ENCODE results near the gene VCL.

VCL gene

DNA sequence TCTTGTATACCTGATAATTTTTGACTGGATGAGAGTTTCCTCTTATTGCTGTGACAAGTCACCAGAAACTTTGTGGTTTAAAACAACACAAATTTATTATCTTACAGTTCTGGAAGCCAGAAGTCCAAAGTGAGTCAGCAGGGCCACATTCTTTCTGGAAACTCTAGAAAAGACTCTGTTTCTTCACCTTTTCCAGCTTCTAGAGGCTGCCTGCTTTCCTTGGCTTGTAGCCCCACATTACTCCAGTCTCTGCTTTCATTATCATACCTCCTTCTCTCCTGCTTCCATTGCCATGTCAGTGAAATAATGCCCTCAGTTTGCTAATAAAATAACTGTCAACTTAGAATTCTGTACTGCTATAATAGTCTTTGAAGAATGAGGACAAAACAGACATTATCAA is 65.3 kb downstream of the VCL start:
- Histone ChIP-seq H3K27ac (replicated peaks) (no peak overlapping the region), H3K4me3 (replicated peaks; ENCODE audit: insufficient read depth, low read length) (no peak overlapping the region), H3K27me3 (ENCODE audit: insufficient read depth, poor library complexity, severe bottlenecking) (no peaks in the 10 kb centered on the region)
- TF ChIP-seq SPI1 (IDR thresholded peaks at IDR 0.05; ENCODE audit: borderline replicate concordance, low read depth) (no peak), REST (IDR thresholded peaks at IDR 0.05; ENCODE audit: insufficient replicate concordance, low read depth) (no peak), POLR2AphosphoS5 (IDR thresholded peaks at IDR 0.05; ENCODE audit: low read depth) (no peak), GABPA (IDR thresholded peaks at IDR 0.05; ENCODE audit: low read depth) (no peak)
- TF ChIP-seq, protein P1, sequence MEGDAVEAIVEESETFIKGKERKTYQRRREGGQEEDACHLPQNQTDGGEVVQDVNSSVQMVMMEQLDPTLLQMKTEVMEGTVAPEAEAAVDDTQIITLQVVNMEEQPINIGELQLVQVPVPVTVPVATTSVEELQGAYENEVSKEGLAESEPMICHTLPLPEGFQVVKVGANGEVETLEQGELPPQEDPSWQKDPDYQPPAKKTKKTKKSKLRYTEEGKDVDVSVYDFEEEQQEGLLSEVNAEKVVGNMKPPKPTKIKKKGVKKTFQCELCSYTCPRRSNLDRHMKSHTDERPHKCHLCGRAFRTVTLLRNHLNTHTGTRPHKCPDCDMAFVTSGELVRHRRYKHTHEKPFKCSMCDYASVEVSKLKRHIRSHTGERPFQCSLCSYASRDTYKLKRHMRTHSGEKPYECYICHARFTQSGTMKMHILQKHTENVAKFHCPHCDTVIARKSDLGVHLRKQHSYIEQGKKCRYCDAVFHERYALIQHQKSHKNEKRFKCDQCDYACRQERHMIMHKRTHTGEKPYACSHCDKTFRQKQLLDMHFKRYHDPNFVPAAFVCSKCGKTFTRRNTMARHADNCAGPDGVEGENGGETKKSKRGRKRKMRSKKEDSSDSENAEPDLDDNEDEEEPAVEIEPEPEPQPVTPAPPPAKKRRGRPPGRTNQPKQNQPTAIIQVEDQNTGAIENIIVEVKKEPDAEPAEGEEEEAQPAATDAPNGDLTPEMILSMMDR (IDR thresholded peaks at IDR 0.05; ENCODE audit: insufficient read depth, low read length), result no peak
- no peak for DNase-seq (ENCODE audit: low read depth in 1 of 2, low spot score in 1 of 2)

GRCh38 chr10:74067373-74068352 is 69.7 kb downstream of the VCL start:
- no peak overlapping the region for H3K4me3 ChIP-seq (replicated peaks; ENCODE audit: insufficient read depth, low read length)
- no peaks in the 10 kb centered on the region for H3K27me3 ChIP-seq (ENCODE audit: insufficient read depth, poor library complexity, severe bottlenecking)
- TF ChIP-seq GABPA (IDR thresholded peaks at IDR 0.05; ENCODE audit: low read depth) (no peak), REST (IDR thresholded peaks at IDR 0.05; ENCODE audit: insufficient replicate concordance, low read depth) (no peak), POLR2AphosphoS5 (IDR thresholded peaks at IDR 0.05; ENCODE audit: low read depth) (no peak), SPI1 (IDR thresholded peaks at IDR 0.05; ENCODE audit: borderline replicate concordance, low read depth) (no peak)
- TF ChIP-seq, protein P1 (IDR thresholded peaks at IDR 0.05; ENCODE audit: insufficient read depth, low read length), result no peak
- peak; percentile 4 to 46 for DNase-seq (ENCODE audit: low read depth in 1 of 2, low spot score in 1 of 2)
- H3K27ac ChIP-seq (replicated peaks), result no peak overlapping the region

- Histone ChIP-seq H3K27ac (replicated peaks) (no peak overlapping the region), H3K27me3 (ENCODE audit: insufficient read depth, poor library complexity, severe bottlenecking) (no peaks in the 10 kb centered on the region), H3K4me3 (replicated peaks; ENCODE audit: insufficient read depth, low read length) (no peak overlapping the region)
- TF ChIP-seq SPI1 (IDR thresholded peaks at IDR 0.05; ENCODE audit: borderline replicate concordance, low read depth), result no peak
- DNase-seq (ENCODE audit: low read depth in 1 of 2, low spot score in 1 of 2), result no peak
Measured at GRCh38 chr10:74071157-74071556, 73.2 kb downstream of the VCL start.

DNA sequence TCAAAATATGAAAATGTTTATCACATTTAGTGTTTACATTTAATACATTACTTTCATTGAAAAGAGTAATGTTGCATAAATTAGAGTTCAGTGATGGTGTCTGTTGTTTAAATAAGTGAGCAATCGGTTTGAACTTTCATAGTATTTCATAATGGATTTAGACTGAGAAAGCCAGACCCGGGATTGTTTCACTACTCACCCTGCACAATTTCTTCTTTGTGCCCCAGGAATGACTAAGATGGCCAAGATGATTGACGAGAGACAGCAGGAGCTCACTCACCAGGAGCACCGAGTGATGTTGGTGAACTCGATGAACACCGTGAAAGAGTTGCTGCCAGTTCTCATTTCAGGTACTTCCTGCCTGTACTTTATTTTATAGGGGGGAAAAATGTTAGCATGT is 74.6 kb downstream of the VCL start:
- Histone ChIP-seq H3K27ac (replicated peaks) (no peak overlapping the region), H3K27me3 (ENCODE audit: insufficient read depth, poor library complexity, severe bottlenecking) (no peaks in the 10 kb centered on the region), H3K4me3 (replicated peaks; ENCODE audit: insufficient read depth, low read length) (no peak overlapping the region)
- DNase-seq (ENCODE audit: low read depth in 1 of 2, low spot score in 1 of 2), result no peak
- TF ChIP-seq, protein P1 (IDR thresholded peaks at IDR 0.05; ENCODE audit: insufficient read depth, low read length), result no peak
- TF ChIP-seq GABPA (IDR thresholded peaks at IDR 0.05; ENCODE audit: low read depth), result no peak
- TF ChIP-seq POLR2AphosphoS5 (IDR thresholded peaks at IDR 0.05; ENCODE audit: low read depth), result no peak
- TF ChIP-seq REST (IDR thresholded peaks at IDR 0.05; ENCODE audit: insufficient replicate concordance, low read depth), result no peak
- TF ChIP-seq SPI1 (IDR thresholded peaks at IDR 0.05; ENCODE audit: borderline replicate concordance, low read depth), result no peak

Measured in HL-60 (cell line).